HUES48 (cell line): ENCODE measurements around the gene CSNK1D.

Source experiments
- H3K27ac ChIP-seq: one replicate; pipeline ENCODE4 v1.7.0; 2013; ENCODE audit warnings: low read depth, low read length, inconsistent platforms
- H3K27me3 ChIP-seq: 2 replicates; pipeline ENCODE4 v1.6.1; 2013; ENCODE audit warnings: mild to moderate bottlenecking, low read length; ENCODE audit not compliant: control insufficient read depth, insufficient read depth
- H3K36me3 ChIP-seq: 2 replicates; pipeline ENCODE4 v1.6.1; 2013; ENCODE audit warnings: low read length; ENCODE audit not compliant: control insufficient read depth, insufficient read depth
- H3K4me1 ChIP-seq: 2 replicates; pipeline ENCODE4 v1.6.1; 2013; ENCODE audit warnings: mild to moderate bottlenecking, low read length; ENCODE audit not compliant: control insufficient read depth, insufficient read depth
- H3K4me3 ChIP-seq: 2 replicates; pipeline ENCODE4 v1.5.1; 2013; ENCODE audit warnings: mild to moderate bottlenecking, low read depth, low read length
- H3K9ac ChIP-seq: 2 replicates; pipeline ENCODE4 v1.6.1; 2013; ENCODE audit warnings: mild to moderate bottlenecking, low read depth, low read length, moderate library complexity
- H3K9me3 ChIP-seq: 2 replicates; pipeline ENCODE4 v1.6.1; 2013; ENCODE audit warnings: low read length; ENCODE audit not compliant: control insufficient read depth, insufficient read depth

Gene CSNK1D

DNA sequence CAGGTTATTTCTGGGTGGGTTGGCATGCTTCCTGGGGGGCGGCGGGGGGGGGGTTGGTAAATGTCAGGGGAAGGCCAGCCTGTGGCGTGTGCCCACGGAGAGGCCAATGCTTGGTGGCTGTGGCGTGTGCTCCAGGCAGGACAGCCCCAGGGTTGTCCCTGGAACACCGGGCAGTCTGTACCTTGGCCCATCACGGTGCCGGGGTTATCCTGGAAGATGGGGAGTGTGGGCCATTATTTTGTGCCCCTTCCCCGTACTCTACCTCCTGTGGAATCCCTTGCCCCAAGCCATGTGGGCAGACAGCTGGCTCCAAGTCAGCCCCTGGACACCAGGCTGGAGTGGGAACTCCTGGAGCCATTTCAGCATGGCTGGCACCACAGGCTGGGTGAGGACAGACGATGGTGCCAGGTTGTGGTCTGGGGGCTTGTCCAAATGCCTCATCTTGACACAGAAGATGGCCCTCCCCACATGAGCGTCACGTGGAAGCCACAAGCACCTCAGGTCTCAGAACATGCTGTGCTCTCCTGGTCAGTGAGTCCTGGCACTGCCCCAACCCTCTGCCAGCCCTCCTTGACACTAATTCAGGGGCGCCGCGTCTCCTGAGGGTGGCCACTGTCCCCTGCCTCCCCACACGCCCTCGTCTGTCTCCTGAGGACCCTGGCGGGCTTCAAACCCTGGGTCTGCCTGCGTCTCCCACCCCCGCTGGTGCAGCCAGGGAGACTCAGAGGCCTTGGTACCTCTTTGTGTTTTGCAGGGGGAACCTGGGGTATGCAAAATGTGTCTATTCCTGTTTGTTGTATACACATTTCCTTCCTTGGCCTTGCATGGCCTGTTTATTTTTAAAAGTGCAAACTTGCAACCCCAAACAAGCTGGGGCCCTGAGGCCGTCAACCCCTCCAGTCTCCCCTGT lies 40.4 kb downstream of the CSNK1D start:
- no peak overlapping the region for H3K4me3 ChIP-seq
- H3K36me3 ChIP-seq, result no peaks in the 10 kb centered on the region
- H3K27ac ChIP-seq, result no peak overlapping the region
- peaks cover 3% of the 10 kb centered on the region; the same call in 1 of the 2 replicates for H3K4me1 ChIP-seq
- H3K27me3 ChIP-seq, result peaks cover 41% of the 10 kb centered on the region
- H3K9me3 ChIP-seq, result no peaks in the 10 kb centered on the region
- no peak overlapping the region for H3K9ac ChIP-seq

DNA sequence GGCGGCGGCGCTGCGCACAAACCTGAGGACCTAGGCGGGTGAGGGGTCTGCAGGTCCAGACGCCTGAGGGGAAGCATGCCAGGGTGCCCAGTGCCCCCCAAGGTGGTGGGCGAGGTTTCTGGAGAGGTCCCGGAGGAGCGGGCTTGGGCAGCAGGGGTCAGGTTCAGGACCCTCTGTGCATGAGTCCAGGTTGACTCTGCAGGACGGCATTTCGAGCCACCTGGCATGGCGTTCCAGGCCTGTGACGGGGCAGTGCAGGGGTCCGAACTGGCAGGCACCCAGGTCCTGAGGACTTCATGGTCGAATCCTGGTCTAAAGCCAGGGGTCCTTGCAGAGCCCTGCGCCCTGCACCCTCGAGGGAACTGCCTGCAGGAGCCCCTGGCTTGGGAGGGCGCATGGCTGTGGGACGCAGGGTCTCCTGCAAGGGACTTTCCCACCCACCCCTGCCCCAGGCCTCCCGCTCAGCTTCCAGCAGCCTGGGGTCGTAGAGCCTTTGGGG lies 41.1 kb downstream of the CSNK1D start:
- H3K36me3 ChIP-seq, result no peaks in the 10 kb centered on the region
- peaks cover 3% of the 10 kb centered on the region; the same call in 1 of the 2 replicates for H3K4me1 ChIP-seq
- no peak overlapping the region for H3K9ac ChIP-seq
- H3K27ac ChIP-seq, result no peak overlapping the region
- H3K27me3 ChIP-seq, result peaks cover 49% of the 10 kb centered on the region
- peak overlapping the region; percentile 57; the same call in 1 of the 2 replicates for H3K4me3 ChIP-seq
- H3K9me3 ChIP-seq, result no peaks in the 10 kb centered on the region

DNA sequence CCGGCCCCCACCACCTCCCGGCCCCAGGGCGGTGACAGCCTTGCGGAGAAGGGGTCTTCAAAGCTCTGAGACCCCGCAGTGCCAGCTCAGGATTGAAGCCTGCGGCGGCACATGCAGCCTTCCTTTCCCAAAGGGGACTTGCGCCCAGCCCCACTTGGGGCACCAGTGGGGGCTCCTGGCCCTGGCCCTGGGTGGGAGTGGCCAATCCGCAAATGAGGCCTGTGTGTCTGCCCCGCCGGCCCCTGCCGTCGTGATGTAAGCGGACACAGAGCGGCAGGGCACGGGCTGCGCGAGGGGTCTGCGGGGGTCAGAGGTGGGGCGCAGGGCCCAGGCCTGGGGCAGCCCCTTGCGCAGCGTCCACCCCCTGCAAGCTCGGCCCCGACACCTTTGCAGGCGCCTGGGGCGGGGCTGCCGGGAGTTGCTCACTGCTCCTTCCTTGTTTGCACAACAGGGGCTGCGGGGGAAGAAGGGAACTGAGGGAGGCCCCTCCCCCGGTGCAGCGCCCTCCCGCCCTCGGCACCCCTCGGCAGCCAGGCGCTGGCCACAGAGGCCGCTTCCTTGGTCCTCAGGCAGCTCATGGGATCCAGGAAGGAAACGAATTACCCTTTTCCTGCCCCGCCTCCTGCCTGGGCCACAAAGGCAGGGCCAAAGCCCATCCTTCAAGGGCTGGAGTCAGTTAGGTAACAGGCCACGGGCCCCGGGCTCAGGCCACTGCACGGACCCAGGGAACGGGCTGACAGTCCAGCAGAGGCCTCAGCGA lies 41.8 kb downstream of the CSNK1D start:
- Histone ChIP-seq H3K4me3 (peak overlapping the region; percentile 57), H3K4me1 (peaks cover 3% of the 10 kb centered on the region; the same call in 1 of the 2 replicates), H3K27ac (peak overlapping the region; percentile 35), H3K27me3 (peaks cover 55% of the 10 kb centered on the region), H3K36me3 (no peaks in the 10 kb centered on the region), H3K9ac (no peak overlapping the region), H3K9me3 (no peaks in the 10 kb centered on the region)

DNA sequence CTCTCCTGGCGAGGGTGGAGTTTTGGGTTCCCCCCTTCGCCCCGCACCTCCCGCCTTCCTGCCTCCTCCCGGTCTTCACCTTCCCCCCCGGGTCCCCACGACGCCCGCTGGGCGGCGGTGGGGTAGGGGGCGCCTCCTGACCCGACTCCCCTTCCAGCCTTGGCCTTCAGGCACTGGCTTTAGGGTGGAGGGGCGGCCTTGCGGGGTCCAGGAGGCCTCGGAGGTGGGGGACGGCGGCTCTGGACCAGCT lies 42.3 kb downstream of the CSNK1D start:
- Histone ChIP-seq H3K27me3 (peaks cover 56% of the 10 kb centered on the region), H3K9ac (no peak overlapping the region), H3K36me3 (no peaks in the 10 kb centered on the region), H3K4me3 (peak overlapping the region; percentile 57), H3K9me3 (no peaks in the 10 kb centered on the region), H3K27ac (no peak overlapping the region), H3K4me1 (peaks cover 3% of the 10 kb centered on the region; the same call in 1 of the 2 replicates)

DNA sequence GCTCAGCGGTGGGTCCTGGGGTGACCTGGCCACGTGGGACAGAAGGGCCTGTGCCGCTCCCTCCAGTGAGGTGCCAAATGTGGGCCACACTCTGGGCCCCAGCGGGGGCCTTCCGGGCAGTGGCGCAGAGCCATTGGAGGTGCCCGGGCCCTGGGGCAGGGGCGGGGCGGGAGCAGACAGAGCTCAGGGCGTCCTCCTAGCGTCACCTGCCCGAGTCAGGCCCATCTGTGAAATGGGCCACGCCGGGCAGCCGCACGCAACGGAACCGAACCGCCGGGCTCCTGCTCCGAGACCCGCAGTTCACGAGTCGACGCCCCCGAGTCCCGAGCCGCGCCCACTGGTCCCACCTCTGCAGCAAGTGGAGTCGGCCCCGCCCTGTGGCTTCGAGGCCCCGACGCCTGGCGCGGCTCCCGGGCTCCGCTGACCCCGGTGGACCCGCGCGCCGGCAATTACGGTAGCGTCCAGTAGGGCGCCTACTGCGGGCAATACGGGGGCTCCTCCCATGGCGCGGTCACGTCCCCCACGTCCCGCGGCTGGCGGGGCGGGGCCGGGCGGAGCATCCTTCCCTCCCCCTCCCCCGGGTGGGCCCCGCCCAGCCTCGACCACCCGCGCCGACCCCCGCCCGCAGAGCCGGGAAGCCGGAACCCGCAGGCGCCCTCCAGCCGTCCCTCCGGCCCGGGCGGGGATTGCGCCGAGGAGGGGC lies 42.7 kb downstream of the CSNK1D start:
- Histone ChIP-seq H3K27ac (no peak overlapping the region), H3K9ac (no peak overlapping the region), H3K36me3 (no peaks in the 10 kb centered on the region), H3K4me1 (no peaks in the 10 kb centered on the region; the same call in 1 of the 2 replicates), H3K27me3 (peaks cover 56% of the 10 kb centered on the region), H3K9me3 (no peaks in the 10 kb centered on the region), H3K4me3 (peak overlapping the region; percentile 57; the same call in 1 of the 2 replicates)

- Histone ChIP-seq H3K9me3 (no peaks in the 10 kb centered on the region), H3K4me3 (peak overlapping the region; percentile 58; the same call in 1 of the 2 replicates), H3K27ac (no peak overlapping the region), H3K36me3 (no peaks in the 10 kb centered on the region), H3K27me3 (peaks cover 56% of the 10 kb centered on the region), H3K9ac (no peak overlapping the region), H3K4me1 (no peaks in the 10 kb centered on the region; the same call in 1 of the 2 replicates)
These were observed 43.5 kb downstream of the CSNK1D start for GRCh38 chr17:82229698-82230608.

DNA sequence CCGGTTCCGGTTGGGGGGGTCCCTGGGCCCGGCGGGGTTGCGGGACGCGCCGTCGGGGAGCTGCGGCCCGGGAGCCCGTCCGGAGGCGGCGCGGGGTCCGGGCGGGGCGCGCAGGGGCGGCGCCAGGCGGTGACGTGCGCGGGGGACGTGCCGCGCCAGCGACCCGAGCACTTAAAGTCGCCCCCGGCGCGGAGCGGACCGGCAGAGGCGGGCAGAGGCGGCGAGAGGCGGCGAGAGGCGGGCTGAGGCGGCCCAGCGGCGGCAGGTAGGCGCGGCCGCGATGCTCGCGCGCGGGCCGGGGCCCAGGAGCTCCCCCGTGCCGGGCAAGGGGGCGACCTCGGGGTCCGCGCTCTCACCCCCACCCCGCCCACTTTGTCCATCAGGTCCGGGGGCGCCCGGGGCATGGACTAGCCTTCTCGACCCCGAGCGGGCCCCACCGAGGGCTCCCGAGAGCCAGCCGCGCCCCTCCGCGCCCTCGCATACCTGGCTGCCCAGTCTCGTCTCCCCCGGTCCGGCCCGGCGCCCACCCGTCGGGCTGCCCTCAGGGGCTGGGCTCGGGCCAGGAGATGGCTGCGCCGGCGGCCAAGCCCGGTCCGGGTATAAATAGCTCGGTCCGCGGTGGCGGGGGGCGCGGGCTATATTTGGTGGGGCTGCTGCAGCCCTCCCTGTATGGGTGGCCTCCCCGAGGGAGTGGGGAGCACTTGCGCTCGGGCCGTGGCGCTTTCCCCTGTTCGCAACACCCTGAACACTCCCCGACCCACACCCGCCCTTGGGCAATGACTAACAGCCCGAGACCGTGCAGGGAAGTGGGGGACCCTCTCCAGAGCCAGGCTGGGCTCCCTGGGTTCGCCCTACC lies 44.4 kb downstream of the CSNK1D start, which contains the start of gene SLC16A3:
TSS of gene SLC16A3 (plus strand) at position 201 of the 856 bp plus-strand sequence. CDS start 6,967 bp downstream, outside the sequence.
- H3K36me3 ChIP-seq, result no peaks in the 10 kb centered on the region
- H3K4me1 ChIP-seq, result no peaks in the 10 kb centered on the region; the same call in 1 of the 2 replicates
- H3K4me3 ChIP-seq, result peak within 1 kb of the TSS; percentile 58
- no peaks in the 10 kb centered on the region for H3K9me3 ChIP-seq
- H3K9ac ChIP-seq, result no peak within 1 kb of the TSS
- no peak within 1 kb of the TSS for H3K27ac ChIP-seq
- peaks cover 56% of the 10 kb centered on the region for H3K27me3 ChIP-seq

DNA sequence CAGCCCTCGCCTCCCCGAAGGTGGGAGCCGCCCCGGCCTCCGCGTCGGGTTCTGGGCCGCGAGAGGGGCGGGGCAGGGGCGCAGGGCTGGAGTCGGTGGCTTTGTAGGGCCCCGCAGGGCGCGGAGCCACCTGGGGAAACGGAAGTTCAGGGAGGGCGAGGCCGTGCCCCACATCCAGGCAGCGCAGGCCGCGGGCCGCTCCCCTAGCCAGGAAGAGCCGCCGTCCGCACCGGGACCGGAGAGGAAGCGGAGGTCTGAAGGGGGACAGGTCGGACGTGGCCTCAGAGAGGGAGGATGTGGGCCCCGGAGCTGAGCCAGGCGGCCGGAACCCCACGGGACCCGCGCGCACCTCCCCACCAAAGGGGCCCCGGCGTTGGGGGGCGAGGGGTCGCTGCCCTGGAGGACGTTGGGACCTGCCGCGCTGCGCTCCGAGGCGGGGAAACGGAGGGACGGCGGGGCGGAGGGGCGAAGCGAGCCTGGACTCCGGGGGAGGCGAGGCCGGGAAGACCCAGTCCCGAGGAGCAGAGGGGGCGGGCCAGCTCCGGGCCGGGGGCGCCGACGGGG lies 45.1 kb downstream of the CSNK1D start:
- Histone ChIP-seq H3K36me3 (no peaks in the 10 kb centered on the region), H3K4me1 (no peaks in the 10 kb centered on the region; the same call in 1 of the 2 replicates), H3K9me3 (no peaks in the 10 kb centered on the region), H3K27ac (no peak overlapping the region), H3K4me3 (peak overlapping the region; percentile 58), H3K9ac (no peak overlapping the region), H3K27me3 (peaks cover 56% of the 10 kb centered on the region)

DNA sequence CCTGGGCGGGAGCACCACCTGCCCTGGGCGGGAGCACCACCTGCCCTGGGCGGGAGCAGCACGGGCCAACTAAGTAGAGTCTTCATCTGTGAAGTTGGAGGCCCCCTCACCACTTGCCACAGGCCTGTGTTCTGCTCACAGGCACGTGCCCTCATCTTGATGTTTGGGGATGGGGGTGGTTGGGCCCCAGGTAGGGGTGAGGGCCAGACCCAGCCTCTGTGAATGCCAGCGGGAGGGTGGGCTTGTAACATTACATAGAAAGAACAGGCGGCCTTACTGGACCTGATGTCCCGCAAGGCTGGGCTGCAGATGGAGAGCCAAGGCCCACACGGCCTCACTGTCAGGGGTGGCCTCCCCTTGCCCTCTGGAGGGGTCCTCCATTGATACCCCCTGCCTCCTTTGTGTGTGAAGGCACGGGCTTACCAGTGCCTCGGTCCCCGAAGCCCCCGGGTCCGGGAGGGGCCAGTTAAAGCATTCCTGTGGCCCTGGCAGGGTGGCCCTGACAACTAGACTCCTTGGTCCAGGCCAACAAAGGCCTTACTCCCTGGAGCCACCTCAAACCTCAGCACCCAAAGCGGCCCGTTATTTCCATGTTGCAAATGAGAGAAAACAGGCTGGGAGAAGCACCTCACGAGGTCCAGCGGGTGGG lies 45.7 kb downstream of the CSNK1D start:
- Histone ChIP-seq H3K4me3 (peak overlapping the region; percentile 58; the same call in 1 of the 2 replicates), H3K9me3 (no peaks in the 10 kb centered on the region), H3K9ac (no peak overlapping the region), H3K27ac (no peak overlapping the region), H3K4me1 (no peaks in the 10 kb centered on the region; the same call in 1 of the 2 replicates), H3K27me3 (peaks cover 56% of the 10 kb centered on the region), H3K36me3 (no peaks in the 10 kb centered on the region)
